Gastrocnemius medialis (tissue), 4 donors: Measurements from ENCODE around the gene STRC.
"Not testable (repeated sequence)": the region's sequence is repeated elsewhere in the genome, so short reads cannot be mapped to it uniquely, and the experiment has no call there.

ENCODE experiments used
- CTCF ChIP-seq, 5 experiments: fragments of 450-650 bp in 3 of 5; fragments of 200-600 bp in 2 of 5; sonication (generic) in 2 of 5; IDR thresholded peaks in 4 of 5; conservative IDR thresholded peaks in 1 of 5; 1 replicate in 4 of 5; 2 replicates in 1 of 5; pipeline ENCODE4 v1.5.1; 2016 to 2019; ENCODE audit warnings: antibody characterized with exemption in 5 of 5, mild to moderate bottlenecking in 3 of 5, moderate library complexity in 3 of 5
- POLR2A ChIP-seq, 2 donors: fragments of 450-650 bp; IDR thresholded peaks; one replicate each; pipeline ENCODE4 v1.6.1; 2017; ENCODE audit warnings: antibody characterized with exemption in 2 of 2, mild to moderate bottlenecking in 2 of 2, moderate library complexity in 2 of 2

- TF ChIP-seq CTCF (IDR thresholded peaks at IDR 0.05 in 4 of 5, conservative IDR thresholded peaks at IDR 0.05 in 1 of 5); POLR2A (IDR thresholded peaks at IDR 0.05): not testable (repeated sequence)
These were observed 19.5 kb downstream of the STRC start for GRCh38 chr15:43599131-43599530.
